Measurements from ENCODE around the gene STXBP2.

Gene STXBP2

GRCh38 chr19:7603919-7604318, 33.0 kb upstream of the STXBP2 start:
- no peak overlapping the region for H3K9ac ChIP-seq (ENCODE audit: low read depth, low read length)
- no peaks in the 10 kb centered on the region for H3K27me3 ChIP-seq (ENCODE audit: control insufficient read depth, insufficient read depth, low read length)
- no peaks in the 10 kb centered on the region for H3K4me1 ChIP-seq (ENCODE audit: control insufficient read depth, insufficient read depth, low read length)
- H3K36me3 ChIP-seq (ENCODE audit: control insufficient read depth, insufficient read depth, low read length), result peaks cover 5% of the 10 kb centered on the region
- H3K4me3 ChIP-seq (ENCODE audit: low read depth, low read length), result no peak overlapping the region
- no peaks in the 10 kb centered on the region for H3K9me3 ChIP-seq (ENCODE audit: control insufficient read depth, insufficient read depth, low read length)
- H3K27ac ChIP-seq (ENCODE audit: low read depth, low read length), result no peak overlapping the region

DNA sequence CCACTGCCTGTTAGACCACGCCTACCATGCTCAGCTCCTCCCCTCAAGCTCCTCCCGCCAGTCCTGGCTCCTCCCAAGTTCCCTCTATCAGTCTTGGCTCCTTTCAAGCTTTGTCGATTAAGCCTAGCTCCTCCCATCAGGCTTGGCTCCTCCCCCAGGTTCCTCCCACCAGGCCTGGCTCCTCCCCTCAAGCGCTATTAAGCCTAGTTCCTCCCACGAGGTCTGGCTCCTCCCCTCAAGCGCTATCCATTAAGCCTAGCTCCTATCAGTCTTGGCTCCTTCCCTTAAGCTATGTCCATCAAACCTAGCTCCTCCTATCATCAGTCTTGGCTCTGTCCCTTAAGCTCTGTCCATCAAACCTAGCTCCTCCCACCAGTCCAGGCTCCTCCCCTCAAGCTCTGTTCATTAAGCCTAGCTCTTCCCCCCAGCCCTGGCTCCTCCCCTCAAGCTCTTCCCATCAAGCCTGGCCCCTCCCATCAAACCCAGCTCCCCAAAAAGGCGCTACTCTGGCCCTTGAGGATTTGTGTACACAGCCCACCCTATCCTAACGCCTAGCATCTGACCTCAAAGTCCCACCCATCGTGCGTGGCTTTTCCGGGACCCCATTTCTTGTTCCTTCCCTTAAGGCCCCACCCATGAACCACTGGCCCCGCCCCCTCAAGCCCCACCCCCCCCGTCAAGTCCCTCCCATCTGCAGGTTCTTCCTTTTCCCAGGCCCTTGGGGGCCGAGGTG, 31.3 kb upstream of the STXBP2 start:
- Histone ChIP-seq H3K27me3 (ENCODE audit: control insufficient read depth, insufficient read depth, low read length) (no peaks in the 10 kb centered on the region), H3K27ac (ENCODE audit: low read depth, low read length) (no peak overlapping the region), H3K9me3 (ENCODE audit: control insufficient read depth, insufficient read depth, low read length) (no peaks in the 10 kb centered on the region), H3K4me1 (ENCODE audit: control insufficient read depth, insufficient read depth, low read length) (no peaks in the 10 kb centered on the region), H3K4me3 (ENCODE audit: low read depth, low read length) (no peak overlapping the region), H3K36me3 (ENCODE audit: control insufficient read depth, insufficient read depth, low read length) (peaks cover 17% of the 10 kb centered on the region), H3K9ac (ENCODE audit: low read depth, low read length) (no peak overlapping the region)

- H3K27ac ChIP-seq (ENCODE audit: low read depth, low read length), result no peak overlapping the region
- no peaks in the 10 kb centered on the region for H3K27me3 ChIP-seq (ENCODE audit: control insufficient read depth, insufficient read depth, low read length)
- no peak overlapping the region for H3K4me3 ChIP-seq (ENCODE audit: low read depth, low read length)
- no peaks in the 10 kb centered on the region for H3K4me1 ChIP-seq (ENCODE audit: control insufficient read depth, insufficient read depth, low read length)
- no peaks in the 10 kb centered on the region for H3K9me3 ChIP-seq (ENCODE audit: control insufficient read depth, insufficient read depth, low read length)
- no peak overlapping the region for H3K9ac ChIP-seq (ENCODE audit: low read depth, low read length)
- peaks cover 23% of the 10 kb centered on the region for H3K36me3 ChIP-seq (ENCODE audit: control insufficient read depth, insufficient read depth, low read length)
Measured at GRCh38 chr19:7606289-7606688, 30.6 kb upstream of the STXBP2 start.

GRCh38 chr19:7607212-7607873, 29.6 kb upstream of the STXBP2 start:
- Histone ChIP-seq H3K36me3 (ENCODE audit: control insufficient read depth, insufficient read depth, low read length) (peaks cover 32% of the 10 kb centered on the region), H3K9me3 (ENCODE audit: control insufficient read depth, insufficient read depth, low read length) (no peaks in the 10 kb centered on the region), H3K4me3 (ENCODE audit: low read depth, low read length) (no peak overlapping the region), H3K9ac (ENCODE audit: low read depth, low read length) (no peak overlapping the region), H3K27ac (ENCODE audit: low read depth, low read length) (no peak overlapping the region), H3K27me3 (ENCODE audit: control insufficient read depth, insufficient read depth, low read length) (no peaks in the 10 kb centered on the region), H3K4me1 (ENCODE audit: control insufficient read depth, insufficient read depth, low read length) (no peaks in the 10 kb centered on the region)

DNA sequence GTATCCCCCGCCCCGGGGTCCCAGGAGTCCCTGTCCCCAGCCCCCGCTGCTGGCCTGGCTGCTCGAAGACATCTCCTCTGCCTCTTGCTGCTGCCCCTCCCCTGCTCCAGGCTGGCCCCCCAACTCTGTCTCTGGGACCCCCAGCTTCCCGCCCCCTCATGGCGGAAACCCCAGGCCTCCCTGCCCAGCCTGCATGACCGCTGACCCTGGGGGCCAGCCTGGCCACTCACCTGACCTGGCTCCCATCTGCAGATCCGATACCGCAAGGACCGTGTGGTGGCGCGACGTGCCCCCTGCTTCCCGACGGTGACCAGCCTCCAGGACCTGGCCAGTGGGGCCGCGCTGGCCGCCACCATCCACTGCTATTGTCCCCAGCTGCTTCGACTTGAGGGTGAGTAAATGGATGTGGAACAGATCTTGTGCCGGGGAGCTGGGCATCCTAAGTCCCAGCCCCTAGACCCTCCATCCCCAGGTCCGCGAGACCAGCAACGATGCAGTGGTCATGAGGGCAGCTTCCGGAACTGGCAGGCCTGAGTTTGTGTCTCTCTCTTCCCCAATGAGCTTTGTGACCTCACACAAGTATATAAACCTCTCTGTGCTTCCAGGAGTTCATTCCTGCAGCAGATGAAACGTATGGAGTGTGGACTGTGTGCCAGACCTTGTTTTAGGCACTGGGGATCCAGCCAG, 28.9 kb upstream of the STXBP2 start:
- no peak overlapping the region for H3K4me3 ChIP-seq (ENCODE audit: low read depth, low read length)
- H3K4me1 ChIP-seq (ENCODE audit: control insufficient read depth, insufficient read depth, low read length), result no peaks in the 10 kb centered on the region
- no peaks in the 10 kb centered on the region for H3K9me3 ChIP-seq (ENCODE audit: control insufficient read depth, insufficient read depth, low read length)

DNA sequence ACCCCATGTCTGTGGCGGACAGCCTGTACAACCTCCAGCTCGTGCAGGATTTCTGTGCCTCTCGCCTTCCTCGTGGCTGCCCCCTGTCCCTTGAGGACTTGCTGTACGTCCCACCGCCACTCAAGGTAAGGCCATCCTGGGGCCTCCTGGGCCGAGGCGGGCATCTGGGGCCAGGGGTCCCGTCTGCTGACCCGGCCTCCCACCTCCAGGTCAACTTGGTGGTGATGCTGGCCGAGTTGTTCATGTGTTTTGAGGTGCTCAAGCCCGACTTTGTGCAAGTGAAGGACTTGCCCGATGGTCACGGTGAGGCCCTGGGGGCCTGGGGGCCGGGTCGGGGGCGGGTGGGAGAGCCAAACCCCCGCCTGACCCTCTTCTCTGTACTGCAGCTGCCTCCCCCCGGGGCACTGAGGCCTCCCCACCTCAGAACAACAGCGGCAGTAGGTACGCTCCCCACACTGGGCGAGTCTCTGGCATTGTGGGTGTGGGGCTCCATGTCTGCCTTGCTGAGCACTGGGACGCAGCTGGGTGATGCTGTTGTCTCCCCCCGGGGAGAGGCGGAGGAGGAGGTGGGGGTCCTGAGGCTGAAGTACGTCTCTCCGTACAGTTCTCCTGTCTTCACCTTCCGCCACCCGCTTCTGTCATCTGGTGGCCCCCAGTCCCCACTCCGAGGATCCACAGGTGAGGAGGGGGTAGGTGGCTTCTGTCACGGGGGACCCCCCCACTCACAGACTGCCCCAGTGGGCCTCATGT, 26.2 kb upstream of the STXBP2 start:
- Histone ChIP-seq H3K27ac (ENCODE audit: low read depth, low read length) (no peak overlapping the region), H3K9me3 (ENCODE audit: control insufficient read depth, insufficient read depth, low read length) (no peaks in the 10 kb centered on the region), H3K4me1 (ENCODE audit: control insufficient read depth, insufficient read depth, low read length) (no peaks in the 10 kb centered on the region), H3K9ac (ENCODE audit: low read depth, low read length) (no peak overlapping the region), H3K36me3 (ENCODE audit: control insufficient read depth, insufficient read depth, low read length) (peaks cover 41% of the 10 kb centered on the region), H3K4me3 (ENCODE audit: low read depth, low read length) (no peak overlapping the region), H3K27me3 (ENCODE audit: control insufficient read depth, insufficient read depth, low read length) (no peaks in the 10 kb centered on the region)

More for the DNA sequence above, 28.9 kb upstream of the STXBP2 start:
- Histone ChIP-seq H3K9ac (ENCODE audit: low read depth, low read length) (no peak overlapping the region), H3K36me3 (ENCODE audit: control insufficient read depth, insufficient read depth, low read length) (peaks cover 32% of the 10 kb centered on the region), H3K27me3 (ENCODE audit: control insufficient read depth, insufficient read depth, low read length) (no peaks in the 10 kb centered on the region), H3K27ac (ENCODE audit: low read depth, low read length) (no peak overlapping the region)

GRCh38 chr19:7611541-7612279, 25.2 kb upstream of the STXBP2 start:
- peaks cover 46% of the 10 kb centered on the region for H3K36me3 ChIP-seq (ENCODE audit: control insufficient read depth, insufficient read depth, low read length)
- no peak overlapping the region for H3K9ac ChIP-seq (ENCODE audit: low read depth, low read length)
- no peak overlapping the region for H3K4me3 ChIP-seq (ENCODE audit: low read depth, low read length)
- H3K4me1 ChIP-seq (ENCODE audit: control insufficient read depth, insufficient read depth, low read length), result no peaks in the 10 kb centered on the region
- no peaks in the 10 kb centered on the region for H3K27me3 ChIP-seq (ENCODE audit: control insufficient read depth, insufficient read depth, low read length)
- no peak overlapping the region for H3K27ac ChIP-seq (ENCODE audit: low read depth, low read length)
- H3K9me3 ChIP-seq (ENCODE audit: control insufficient read depth, insufficient read depth, low read length), result no peaks in the 10 kb centered on the region

DNA sequence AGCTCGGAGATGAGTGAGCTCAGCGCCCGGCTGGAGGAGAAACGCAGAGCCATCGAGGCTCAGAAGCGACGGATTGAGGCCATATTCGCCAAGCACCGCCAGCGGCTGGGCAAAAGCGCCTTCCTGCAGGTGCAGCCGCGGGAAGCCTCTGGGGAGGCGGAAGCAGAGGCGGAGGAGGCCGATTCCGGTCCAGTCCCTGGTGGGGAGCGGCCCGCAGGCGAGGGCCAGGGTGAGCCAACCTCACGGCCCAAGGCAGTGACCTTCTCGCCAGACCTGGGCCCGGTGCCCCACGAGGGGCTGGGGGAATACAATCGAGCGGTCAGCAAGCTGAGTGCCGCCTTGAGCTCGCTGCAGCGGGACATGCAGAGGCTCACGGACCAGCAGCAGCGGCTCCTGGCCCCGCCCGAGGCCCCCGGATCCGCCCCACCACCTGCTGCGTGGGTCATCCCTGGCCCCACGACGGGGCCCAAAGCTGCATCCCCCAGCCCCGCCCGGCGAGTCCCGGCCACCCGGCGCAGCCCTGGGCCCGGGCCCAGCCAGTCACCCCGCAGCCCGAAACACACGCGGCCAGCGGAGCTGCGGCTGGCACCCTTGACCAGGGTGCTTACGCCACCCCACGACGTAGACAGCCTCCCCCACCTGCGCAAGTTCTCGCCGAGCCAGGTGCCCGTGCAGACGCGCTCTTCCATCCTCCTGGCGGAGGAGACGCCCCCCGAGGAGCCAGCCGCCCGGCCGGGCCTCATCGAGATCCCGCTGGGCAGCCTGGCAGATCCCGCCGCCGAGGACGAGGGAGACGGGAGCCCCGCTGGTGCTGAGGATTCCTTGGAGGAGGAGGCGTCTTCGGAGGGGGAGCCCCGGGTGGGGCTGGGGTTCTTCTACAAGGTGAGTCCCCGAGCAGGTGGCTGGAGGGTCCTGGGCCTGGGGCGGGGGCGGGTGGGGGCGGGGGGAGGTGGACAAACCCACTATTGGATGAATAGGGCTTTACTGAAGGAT, 24.3 kb upstream of the STXBP2 start:
- Histone ChIP-seq H3K27ac (ENCODE audit: low read depth, low read length) (no peak overlapping the region), H3K4me1 (ENCODE audit: control insufficient read depth, insufficient read depth, low read length) (no peaks in the 10 kb centered on the region), H3K27me3 (ENCODE audit: control insufficient read depth, insufficient read depth, low read length) (no peaks in the 10 kb centered on the region), H3K36me3 (ENCODE audit: control insufficient read depth, insufficient read depth, low read length) (peaks cover 54% of the 10 kb centered on the region), H3K4me3 (ENCODE audit: low read depth, low read length) (no peak overlapping the region), H3K9ac (ENCODE audit: low read depth, low read length) (no peak overlapping the region), H3K9me3 (ENCODE audit: control insufficient read depth, insufficient read depth, low read length) (no peaks in the 10 kb centered on the region)

- Histone ChIP-seq H3K36me3 (ENCODE audit: control insufficient read depth, insufficient read depth, low read length) (peaks cover 65% of the 10 kb centered on the region), H3K4me3 (ENCODE audit: low read depth, low read length) (no peak overlapping the region), H3K9me3 (ENCODE audit: control insufficient read depth, insufficient read depth, low read length) (no peaks in the 10 kb centered on the region)
Measured at GRCh38 chr19:7614859-7615741, 21.8 kb upstream of the STXBP2 start.

More at GRCh38 chr19:7614859-7615741, 21.8 kb upstream of the STXBP2 start:
- Histone ChIP-seq H3K27me3 (ENCODE audit: control insufficient read depth, insufficient read depth, low read length) (no peaks in the 10 kb centered on the region), H3K4me1 (ENCODE audit: control insufficient read depth, insufficient read depth, low read length) (no peaks in the 10 kb centered on the region), H3K9ac (ENCODE audit: low read depth, low read length) (no peak overlapping the region), H3K27ac (ENCODE audit: low read depth, low read length) (no peak overlapping the region)

All from HUES48 (cell line).